ENCODE results near the gene INPP4B. TPM values are rescaled to one million over a fixed set of nuclear protein-coding genes. Genes with fewer than 3 reads are reported as not detected.

The INPP4B gene
- total RNA-seq, 1 experiment from 2014 or later: 17.6 TPM

DNA sequence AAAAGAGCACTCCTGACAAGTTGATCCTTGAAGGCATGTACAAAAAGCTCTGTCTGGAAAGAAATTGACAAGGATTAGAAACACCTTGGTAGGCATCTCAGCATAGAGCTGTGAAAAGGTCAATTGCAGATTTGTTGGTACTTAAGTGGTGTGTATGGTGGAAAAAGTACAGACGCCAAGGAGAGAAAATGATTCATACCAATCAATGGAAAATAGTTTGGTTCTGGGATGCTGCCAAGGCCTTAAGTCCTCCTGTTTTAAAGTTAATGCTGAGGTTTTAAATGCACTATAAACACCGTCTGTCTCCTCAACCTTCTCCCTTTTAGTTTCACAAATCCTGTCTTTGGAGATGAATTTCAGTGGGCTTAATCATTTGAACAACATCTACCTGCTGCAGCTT lies 685.6 kb downstream of the INPP4B start:
- Mint-ChIP-seq H3K4me3 (ENCODE audit: unreplicated experiment) (no peak overlapping the region), H3K27ac (ENCODE audit: low read depth, unreplicated experiment) (no peak overlapping the region), H3K4me1 (ENCODE audit: insufficient read depth, unreplicated experiment) (no peaks in the 10 kb centered on the region), H3K9me3 (ENCODE audit: unreplicated experiment) (no peaks in the 10 kb centered on the region), H3K27me3 (ENCODE audit: insufficient read depth, unreplicated experiment) (no peaks in the 10 kb centered on the region), H3K36me3 (ENCODE audit: insufficient read depth, unreplicated experiment) (peaks cover 20% of the 10 kb centered on the region)
- intact Hi-C loops (cut with micrococcal nuclease): no loop called here
- CTCF ChIA-PET: no interaction called here
- POLR2A ChIA-PET: interaction anchor here (0.6 kb wide), 1 partner anchor 120 kb away, joined by 4 read pairs; no protein-coding TSS in a partner anchor
- no peak for DNase-seq (ENCODE audit: unreplicated experiment)
- TF ChIP-seq, protein P1, sequence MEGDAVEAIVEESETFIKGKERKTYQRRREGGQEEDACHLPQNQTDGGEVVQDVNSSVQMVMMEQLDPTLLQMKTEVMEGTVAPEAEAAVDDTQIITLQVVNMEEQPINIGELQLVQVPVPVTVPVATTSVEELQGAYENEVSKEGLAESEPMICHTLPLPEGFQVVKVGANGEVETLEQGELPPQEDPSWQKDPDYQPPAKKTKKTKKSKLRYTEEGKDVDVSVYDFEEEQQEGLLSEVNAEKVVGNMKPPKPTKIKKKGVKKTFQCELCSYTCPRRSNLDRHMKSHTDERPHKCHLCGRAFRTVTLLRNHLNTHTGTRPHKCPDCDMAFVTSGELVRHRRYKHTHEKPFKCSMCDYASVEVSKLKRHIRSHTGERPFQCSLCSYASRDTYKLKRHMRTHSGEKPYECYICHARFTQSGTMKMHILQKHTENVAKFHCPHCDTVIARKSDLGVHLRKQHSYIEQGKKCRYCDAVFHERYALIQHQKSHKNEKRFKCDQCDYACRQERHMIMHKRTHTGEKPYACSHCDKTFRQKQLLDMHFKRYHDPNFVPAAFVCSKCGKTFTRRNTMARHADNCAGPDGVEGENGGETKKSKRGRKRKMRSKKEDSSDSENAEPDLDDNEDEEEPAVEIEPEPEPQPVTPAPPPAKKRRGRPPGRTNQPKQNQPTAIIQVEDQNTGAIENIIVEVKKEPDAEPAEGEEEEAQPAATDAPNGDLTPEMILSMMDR (IDR thresholded peaks at IDR 0.05; ENCODE audit: unreplicated experiment): no peak
- BruUV-seq (replicated peaks): no TSS peak

DNA sequence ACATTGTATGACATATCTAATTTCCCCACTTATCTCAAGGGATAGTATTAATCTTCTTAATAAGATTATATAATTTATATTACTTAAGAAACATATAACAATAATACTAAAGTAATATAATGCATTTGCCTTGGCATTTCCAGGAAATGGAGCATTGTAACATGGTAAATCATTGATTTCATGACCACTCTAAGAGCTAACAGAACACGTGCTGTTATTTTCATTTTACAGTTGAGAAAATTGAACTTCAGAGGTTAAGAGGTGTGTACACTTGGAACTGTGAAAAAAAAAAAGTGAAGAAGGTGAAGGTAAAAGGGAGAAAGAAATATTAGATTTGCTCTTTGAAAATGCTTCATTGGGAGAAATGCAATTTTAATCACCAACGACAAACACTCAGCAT lies 687.1 kb downstream of the INPP4B start:
- ChIA-PET CTCF (no interaction called here), POLR2A (no interaction called here)
- intact Hi-C loops (cut with micrococcal nuclease): no loop called here
- H3K4me3 Mint-ChIP-seq (ENCODE audit: unreplicated experiment): no peak overlapping the region
- peaks cover 20% of the 10 kb centered on the region for H3K36me3 Mint-ChIP-seq (ENCODE audit: insufficient read depth, unreplicated experiment)
- H3K27ac Mint-ChIP-seq (ENCODE audit: low read depth, unreplicated experiment): no peak overlapping the region
- H3K4me1 Mint-ChIP-seq (ENCODE audit: insufficient read depth, unreplicated experiment): no peaks in the 10 kb centered on the region
- TF ChIP-seq, protein P1 (IDR thresholded peaks at IDR 0.05; ENCODE audit: unreplicated experiment): no peak
- H3K27me3 Mint-ChIP-seq (ENCODE audit: insufficient read depth, unreplicated experiment): no peaks in the 10 kb centered on the region
- DNase-seq (ENCODE audit: unreplicated experiment): no peak
- BruUV-seq (replicated peaks): no TSS peak
- no peaks in the 10 kb centered on the region for H3K9me3 Mint-ChIP-seq (ENCODE audit: unreplicated experiment)

DNA sequence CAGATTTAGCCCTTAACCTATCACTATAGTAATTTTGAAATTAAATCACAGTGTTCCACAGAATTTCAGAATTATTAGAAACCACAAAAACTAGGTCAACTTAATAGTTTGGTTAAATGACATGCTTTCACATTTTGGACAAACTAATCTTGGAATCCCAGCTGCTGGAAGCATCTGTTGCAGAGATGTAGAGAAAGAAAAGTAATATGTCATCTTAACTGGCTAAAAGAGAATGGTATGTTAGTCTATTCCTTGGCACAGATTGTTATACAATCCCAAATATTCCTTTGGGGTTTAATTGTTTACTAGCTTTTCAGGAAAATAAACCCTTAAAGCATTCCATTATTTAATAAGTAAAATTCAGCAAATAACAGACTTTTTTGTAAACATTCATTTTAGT lies 689.8 kb downstream of the INPP4B start:
- CTCF ChIA-PET: no interaction called here
- POLR2A ChIA-PET: no interaction called here
- no peak overlapping the region for H3K4me3 Mint-ChIP-seq (ENCODE audit: unreplicated experiment)
- H3K9me3 Mint-ChIP-seq (ENCODE audit: unreplicated experiment): no peaks in the 10 kb centered on the region
- no peak for DNase-seq (ENCODE audit: unreplicated experiment)
- TF ChIP-seq, protein P1 (IDR thresholded peaks at IDR 0.05; ENCODE audit: unreplicated experiment): no peak
- no TSS peak for BruUV-seq (replicated peaks)
- no peak overlapping the region for H3K27ac Mint-ChIP-seq (ENCODE audit: low read depth, unreplicated experiment)
- intact Hi-C loops (cut with micrococcal nuclease): no loop called here
- H3K4me1 Mint-ChIP-seq (ENCODE audit: insufficient read depth, unreplicated experiment): no peaks in the 10 kb centered on the region
- H3K27me3 Mint-ChIP-seq (ENCODE audit: insufficient read depth, unreplicated experiment): no peaks in the 10 kb centered on the region
- H3K36me3 Mint-ChIP-seq (ENCODE audit: insufficient read depth, unreplicated experiment): peaks cover 20% of the 10 kb centered on the region

DNA sequence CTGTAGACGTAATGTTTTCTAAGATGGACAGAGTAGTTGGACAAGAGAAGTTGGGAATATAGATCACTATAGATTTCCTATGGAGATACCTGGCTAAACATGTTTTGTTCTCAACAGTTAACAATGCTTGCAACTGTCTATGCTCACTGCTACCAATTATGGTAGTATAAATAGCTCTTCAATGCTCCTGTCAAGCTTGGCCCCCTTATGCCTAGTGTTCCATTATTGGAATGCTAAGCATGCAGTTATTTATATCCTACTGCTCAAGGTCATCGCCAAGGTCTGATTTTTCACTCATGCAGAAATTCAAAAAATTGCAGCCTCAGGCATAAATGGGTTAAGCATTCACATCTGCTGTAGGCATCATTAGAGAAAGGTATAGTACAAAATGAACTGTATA lies 690.8 kb downstream of the INPP4B start:
- DNase-seq (ENCODE audit: unreplicated experiment): no peak
- intact Hi-C loops (cut with micrococcal nuclease): no loop called here
- no peaks in the 10 kb centered on the region for H3K27me3 Mint-ChIP-seq (ENCODE audit: insufficient read depth, unreplicated experiment)
- H3K4me1 Mint-ChIP-seq (ENCODE audit: insufficient read depth, unreplicated experiment): no peaks in the 10 kb centered on the region
- H3K9me3 Mint-ChIP-seq (ENCODE audit: unreplicated experiment): no peaks in the 10 kb centered on the region
- CTCF ChIA-PET: no interaction called here
- POLR2A ChIA-PET: no interaction called here
- TF ChIP-seq, protein P1 (IDR thresholded peaks at IDR 0.05; ENCODE audit: unreplicated experiment): no peak
- H3K4me3 Mint-ChIP-seq (ENCODE audit: unreplicated experiment): no peak overlapping the region
- no peak overlapping the region for H3K27ac Mint-ChIP-seq (ENCODE audit: low read depth, unreplicated experiment)
- BruUV-seq (replicated peaks): no TSS peak
- H3K36me3 Mint-ChIP-seq (ENCODE audit: insufficient read depth, unreplicated experiment): peaks cover 17% of the 10 kb centered on the region
